Ovary (tissue), 9 donors: ENCODE results near the gene TNFRSF17. TPM values are rescaled to one million over a fixed set of nuclear protein-coding genes. Genes with fewer than 3 reads are reported as not detected.
"Not testable (repeated sequence)": the region's sequence is repeated elsewhere in the genome, so short reads cannot be mapped to it uniquely, and the experiment has no call there.

Experiments used
- DNase-seq, 5 donors: peaks; one replicate each; pipeline ENCODE4 v3.0.0-alpha.2; 2019 to 2020
- H3K27ac ChIP-seq, 2 donors: fragments of 200-600 bp; one replicate each; pipeline versions ENCODE4 v1.5.1 to v1.8.0; 2019 to 2022
- H3K27me3 ChIP-seq: fragments of 200-600 bp; one replicate; pipeline ENCODE4 v1.8.0; 2022
- H3K36me3 ChIP-seq: fragments of 200-600 bp; sonication (generic); one replicate; pipeline ENCODE4 v1.5.1; 2019
- H3K4me1 ChIP-seq: one replicate; pipeline ENCODE4 v1.8.1; 2013; ENCODE audit warnings: mild to moderate bottlenecking, moderate library complexity; ENCODE audit not compliant: insufficient read depth
- H3K4me3 ChIP-seq: fragments of 200-600 bp; sonication (generic); one replicate; pipeline ENCODE4 v1.5.1; 2017
- H3K9me3 ChIP-seq, 2 donors: fragments of 200-600 bp in 1 of 2; sonication (generic) in 1 of 2; one replicate each; pipeline versions ENCODE4 v1.5.1 to v1.8.1; 2013 to 2019; ENCODE audit warnings: mild to moderate bottlenecking in 1 of 2, moderate library complexity in 1 of 2
- CTCF ChIP-seq, 3 donors: fragments of 450-650 bp in 2 of 3; fragments of 200-600 bp in 1 of 3; IDR thresholded peaks; one replicate each; pipeline versions ENCODE4 v1.5.1 to v1.8.0; 2016 to 2022; ENCODE audit warnings: antibody characterized with exemption in 3 of 3, mild to moderate bottlenecking in 1 of 3
- EP300 ChIP-seq: sonication (generic); formaldehyde crosslinking; IDR thresholded peaks from one replicate; pipeline ENCODE4 v1.6.1; 2017; ENCODE audit warnings: antibody characterized with exemption
- POLR2A ChIP-seq: fragments of 450-650 bp; IDR thresholded peaks from one replicate; pipeline ENCODE4 v1.6.1; 2017; ENCODE audit warnings: antibody characterized with exemption, mild to moderate bottlenecking, moderate library complexity
- WGBS, 3 donors: extraction: QIAGEN DNeasy Blood & Tissue Kit in 1 of 3; methylation state at CpG; one replicate each; pipeline versions ENCODE4 v1.1.5 to v1.1.7; 2013 to 2017; 5-methylcytosine and 5-hydroxymethylcytosine counted together
- intact Hi-C, 4 donors: fragments of 100-400 bp; cut with DNase I; formaldehyde crosslinking; loops; one replicate each; pipeline versions ENCODE4 v1.11.0 to v1.15.1; 2022 to 2023
- polyA plus RNA-seq, 2 donors: library from polyadenylated mRNA; stranded (reverse); fragments of 200-250 nt in 1 of 2; fragments of 350-450 nt in 1 of 2; fragmentation: Illumina TruSeq in 1 of 2; extraction: RNeasy Lipid Tissue Mini Kit (QIAGEN cat#74804) in 1 of 2; gene quantifications; one replicate each; pipeline ENCODE4 v1.2.3, GENCODE V29; 2013 to 2014
- total RNA-seq, 7 donors: library from RNA; depleted of rRNA in 2 of 7; stranded (reverse); fragments of >200 nt in 2 of 7; fragmentation: NEBNext Ultra II Directional in 3 of 7; extraction: Animal tissue kit (Norgen Biotek cat#: 25700) in 3 of 7; gene quantifications; one replicate each; pipeline versions ENCODE4 v1.1.0 to v1.2.4, GENCODE V29; 2016 to 2023
- donor health status: DM: no; HTN: no; CAD: no; lungs with moderate emphysema.
- donor health status: DM: no; HTN: no; CAD: no.
- donor health status: Bipolar disorder and iron deficiency.
- donor health status: DM: yes; HTN: yes; CAD: no.
- donor health status: DM: no; HTN: no; CAD: no.
- donor health status: DM: yes; HTN: yes; CAD: no.

Gene TNFRSF17
- total and polyA plus RNA-seq, 9 donors, result 0.19 to 0.60 (median 0.36) TPM; not detected in 5

DNA sequence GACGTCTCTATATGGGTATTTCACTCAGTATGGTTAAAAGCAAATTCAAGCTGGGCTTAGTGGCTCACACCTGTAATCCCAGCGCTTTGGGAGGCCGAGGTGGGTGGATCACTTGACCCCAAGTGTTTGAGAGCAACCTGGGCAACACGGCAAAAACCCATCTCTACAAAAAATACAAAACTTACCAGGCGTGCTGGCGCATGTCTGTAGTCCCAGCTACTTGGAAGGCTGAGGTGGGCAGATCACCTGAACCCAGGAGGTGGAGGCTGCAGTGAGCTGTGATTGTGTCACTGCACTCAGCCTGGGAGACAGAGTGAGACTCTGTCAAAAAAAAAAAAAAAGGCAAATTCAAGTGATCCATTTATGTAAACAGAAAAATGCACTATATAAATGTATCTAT is 1.3 kb upstream of the TNFRSF17 start:
- no peak for DNase-seq
- TF ChIP-seq EP300 (no peak), POLR2A (no peak), CTCF (IDR thresholded peaks at IDR 0.05) (no peak)
- Histone ChIP-seq H3K27ac (no peak overlapping the region), H3K4me1 (no peaks in the 10 kb centered on the region), H3K9me3 (no peaks in the 10 kb centered on the region), H3K4me3 (no peak overlapping the region), H3K36me3 (no peaks in the 10 kb centered on the region), H3K27me3 (no peaks in the 10 kb centered on the region)
- 89 to 94% (median 92%) methylated on average over 6 of the region's 6 CpGs for WGBS, 3 donors
- intact Hi-C loops, result loop anchor here in 2 of 4 donors (2.0 to 10.0 kb wide), 2 partner anchors 13 to 101 kb away; no protein-coding TSS in a partner anchor

DNA sequence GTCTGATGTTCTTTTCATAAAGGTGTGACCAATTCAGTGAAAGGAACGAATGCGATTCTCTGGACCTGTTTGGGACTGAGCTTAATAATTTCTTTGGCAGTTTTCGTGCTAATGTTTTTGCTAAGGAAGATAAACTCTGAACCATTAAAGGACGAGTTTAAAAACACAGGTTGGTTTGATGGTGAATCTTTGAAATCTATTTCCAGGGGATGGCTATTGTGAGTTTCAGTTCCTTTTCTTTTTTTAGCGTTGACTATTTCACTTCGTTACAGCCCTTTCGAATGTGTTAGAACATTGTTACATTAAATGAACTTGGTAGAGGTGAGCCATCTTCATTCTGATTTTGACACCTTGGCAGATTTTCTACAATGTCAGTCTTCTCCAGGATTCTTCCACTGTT is 1.2 kb downstream of the TNFRSF17 start:
- Histone ChIP-seq H3K27me3 (no peaks in the 10 kb centered on the region), H3K9me3 (no peaks in the 10 kb centered on the region), H3K27ac (no peak overlapping the region), H3K4me1 (no peaks in the 10 kb centered on the region), H3K4me3 (no peak overlapping the region), H3K36me3 (no peaks in the 10 kb centered on the region)
- intact Hi-C loops, result loop anchor here in 1 of 4 donors (10.0 kb wide), 1 partner anchor 99 kb away; no protein-coding TSS in a partner anchor
- TF ChIP-seq CTCF (IDR thresholded peaks at IDR 0.05) (no peak), EP300 (no peak), POLR2A (no peak)
- 72 to 79% (median 74%) methylated on average over 7 of the region's 7 CpGs for WGBS, 3 donors
- DNase-seq, result no peak

DNA sequence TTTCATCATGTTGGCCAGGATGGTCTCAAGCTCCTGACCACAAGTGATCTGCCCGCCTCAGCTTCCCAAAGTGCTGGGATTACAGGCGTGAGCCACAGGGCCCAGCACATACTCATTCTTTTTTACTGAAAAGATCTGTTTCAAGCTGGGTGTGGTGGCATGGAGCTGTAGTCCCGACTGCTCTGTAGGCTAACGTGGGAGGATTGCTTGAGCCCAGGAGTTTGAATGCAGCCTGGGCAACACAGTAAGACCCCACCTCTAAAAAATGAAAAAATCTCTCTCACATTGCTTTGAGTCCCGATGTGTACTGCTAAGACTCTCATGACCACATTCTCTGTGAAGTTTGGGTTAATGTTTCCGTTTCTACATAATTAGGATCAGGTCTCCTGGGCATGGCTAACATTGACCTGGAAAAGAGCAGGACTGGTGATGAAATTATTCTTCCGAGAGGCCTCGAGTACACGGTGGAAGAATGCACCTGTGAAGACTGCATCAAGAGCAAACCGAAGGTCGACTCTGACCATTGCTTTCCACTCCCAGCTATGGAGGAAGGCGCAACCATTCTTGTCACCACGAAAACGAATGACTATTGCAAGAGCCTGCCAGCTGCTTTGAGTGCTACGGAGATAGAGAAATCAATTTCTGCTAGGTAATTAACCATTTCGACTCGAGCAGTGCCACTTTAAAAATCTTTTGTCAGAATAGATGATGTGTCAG is 2.3 kb downstream of the TNFRSF17 start:
- no peaks in the 10 kb centered on the region for H3K4me1 ChIP-seq
- H3K27me3 ChIP-seq, result no peaks in the 10 kb centered on the region
- no peaks in the 10 kb centered on the region for H3K9me3 ChIP-seq
- no peak for DNase-seq
- TF ChIP-seq EP300 (no peak), POLR2A (no peak), CTCF (IDR thresholded peaks at IDR 0.05) (no peak)
- WGBS, 3 donors, result 74 to 87% (median 82%) methylated on average over 17 of the region's 17 CpGs
- no peak overlapping the region for H3K4me3 ChIP-seq
- H3K36me3 ChIP-seq, result no peaks in the 10 kb centered on the region
- H3K27ac ChIP-seq, result no peak overlapping the region
- intact Hi-C loops, result loop anchor here in 1 of 4 donors (10.0 kb wide), 1 partner anchor 97 kb away; no protein-coding TSS in a partner anchor

DNA sequence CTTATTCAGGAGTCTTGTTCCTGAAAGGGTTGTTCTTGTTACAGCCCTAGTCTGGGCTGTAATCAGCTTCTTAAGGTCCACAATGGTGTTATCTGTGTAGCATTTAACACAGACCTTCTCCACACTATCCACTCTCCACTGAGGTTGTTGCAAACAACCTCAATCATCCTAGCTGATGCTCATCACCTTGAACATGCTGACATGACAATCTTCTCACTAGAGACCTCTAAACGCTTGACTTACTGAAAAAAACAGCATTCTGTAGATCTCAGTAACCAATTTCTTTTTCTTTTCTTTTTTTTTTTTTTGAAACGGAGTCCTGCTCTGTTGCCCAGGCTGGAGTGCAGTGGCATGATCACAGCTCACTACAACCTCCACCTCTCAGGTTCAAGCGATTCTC is 3.6 kb downstream of the TNFRSF17 start:
- Histone ChIP-seq H3K4me1 (no peaks in the 10 kb centered on the region), H3K36me3 (no peaks in the 10 kb centered on the region), H3K4me3 (no peak overlapping the region), H3K27me3 (no peaks in the 10 kb centered on the region), H3K27ac (no peak overlapping the region), H3K9me3 (no peaks in the 10 kb centered on the region)
- intact Hi-C loops, result loop anchor here in 1 of 4 donors (10.0 kb wide), 1 partner anchor 96 kb away; no protein-coding TSS in a partner anchor
- WGBS, 3 donors, result 80 to 93% (median 85%) methylated on average over 3 of the region's 3 CpGs
- TF ChIP-seq EP300 (no peak), CTCF (IDR thresholded peaks at IDR 0.05) (no peak), POLR2A (no peak)
- DNase-seq, result no peak

- H3K4me3 ChIP-seq, result not testable (repeated sequence)
These were observed 5.3 kb downstream of the TNFRSF17 start for GRCh38 chr16:11970292-11970691.

More at GRCh38 chr16:11970292-11970691, 5.3 kb downstream of the TNFRSF17 start:
- DNase-seq, H3K9me3 ChIP-seq, H3K27ac ChIP-seq, H3K36me3 ChIP-seq, H3K4me1 ChIP-seq, H3K27me3 ChIP-seq: not testable (repeated sequence)
- WGBS, 3 donors, result 96 to 98% (median 96%) methylated on average over 5 of the region's 5 CpGs
- intact Hi-C loops, result loop anchor here in 3 of 4 donors (10.0 kb wide), 2 partner anchors 55 to 95 kb away; partner anchors contain the start of gene GSPT1 (in 1 of the 3)
